CD4-positive, alpha-beta memory T cell (primary cell): ENCODE data around the gene BCAR3. TPM values are rescaled to one million over a fixed set of nuclear protein-coding genes. Genes with fewer than 3 reads are reported as not detected.
A peak's percentile ranks its signal among the peaks of the same experiment; 100 is the strongest.

ENCODE experiments used
- CTCF ChIA-PET: fragments of 350-600 bp; sonication (Branson Sonifier 250); formaldehyde crosslinking; loops from one replicate; lab custom pipeline; 2021; ENCODE audit warnings: inconsistent platforms; ENCODE audit not compliant: partially characterized antibody; lab: Charles Lee
- POLR2A ChIA-PET: fragments of 350-600 bp; sonication (Branson Sonifier 250); formaldehyde crosslinking; loops from one replicate; lab custom pipeline; 2021; ENCODE audit not compliant: partially characterized antibody; lab: Charles Lee
- DNase-seq, 5 donors: peaks; one replicate each; pipeline versions ENCODE4 v3.0.0 to v3.0.0-alpha.2; 2020 to 2022; ENCODE audit warnings: mixed read lengths in 1 of 5
- H3K27ac ChIP-seq: one replicate; pipeline ENCODE4 v1.7.0; 2013; ENCODE audit warnings: low read depth, low read length
- H3K27me3 ChIP-seq: 2 replicates; pipeline ENCODE4 v1.7.0; 2013; ENCODE audit warnings: mild to moderate bottlenecking, low read length, moderate library complexity; ENCODE audit not compliant: insufficient read depth
- H3K36me3 ChIP-seq: 2 replicates; pipeline ENCODE4 v1.7.0; 2013; ENCODE audit warnings: mild to moderate bottlenecking, low read length, moderate library complexity; ENCODE audit not compliant: insufficient read depth
- H3K4me1 ChIP-seq: 2 replicates; pipeline ENCODE4 v1.7.0; 2013; ENCODE audit warnings: mild to moderate bottlenecking, low read length, moderate library complexity; ENCODE audit not compliant: insufficient read depth
- H3K4me3 ChIP-seq, 2 donors: one replicate each; pipeline ENCODE4 v1.7.0; 2013; ENCODE audit warnings: low read length in 2 of 2, mild to moderate bottlenecking in 1 of 2
- H3K9me3 ChIP-seq, 2 donors: one replicate each; pipeline ENCODE4 v1.7.0; 2013; ENCODE audit warnings: low read length in 2 of 2, control low read depth in 1 of 2; ENCODE audit not compliant: control insufficient read depth in 1 of 2
- H3K27ac Mint-ChIP-seq, 7 donors: one replicate each; pipeline ENCODE4 v1.8.0; 2020 to 2021; ENCODE audit warnings: mixed read lengths in 7 of 7, mild to moderate bottlenecking in 6 of 7, inconsistent platforms in 3 of 7, moderate library complexity in 3 of 7
- H3K27me3 Mint-ChIP-seq, 2 donors: one replicate each; pipeline ENCODE4 v1.8.0; 2020 to 2021; ENCODE audit warnings: mixed read lengths in 2 of 2
- H3K36me3 Mint-ChIP-seq, 2 donors: one replicate each; pipeline ENCODE4 v1.8.0; 2020 to 2021; ENCODE audit warnings: mixed read lengths in 2 of 2, inconsistent platforms in 1 of 2, mild to moderate bottlenecking in 1 of 2
- H3K4me1 Mint-ChIP-seq, 4 donors: one replicate each; pipeline ENCODE4 v1.8.0; 2020 to 2021; ENCODE audit warnings: mixed read lengths in 4 of 4, mild to moderate bottlenecking in 1 of 4
- H3K4me3 Mint-ChIP-seq, 8 donors: one replicate each; pipeline ENCODE4 v1.8.0; 2020 to 2021; ENCODE audit warnings: mixed read lengths in 8 of 8, mild to moderate bottlenecking in 7 of 8, moderate library complexity in 6 of 8, inconsistent platforms in 3 of 8
- H3K9me3 Mint-ChIP-seq, 8 donors: one replicate each; pipeline ENCODE4 v1.8.0; 2020 to 2021; ENCODE audit warnings: mixed read lengths in 8 of 8, mild to moderate bottlenecking in 5 of 8, inconsistent platforms in 3 of 8, moderate library complexity in 1 of 8
- intact Hi-C: fragments of 100-400 bp; cut with micrococcal nuclease; formaldehyde crosslinking; loops from one replicate; pipeline ENCODE4 v1.15.1; 2023
- polyA plus RNA-seq, 2 donors: library from polyadenylated mRNA; unstranded; fragments of 300-500 nt; fragmentation: Illumina TruSeq; gene quantifications; one replicate each; pipeline ENCODE4 v1.2.3, GENCODE V29; 2021
- total RNA-seq, 2 experiments: library from RNA; stranded (reverse); gene quantifications; one replicate each; pipeline ENCODE4 v1.2.3, GENCODE V29; 2021

The BCAR3 gene
- total and polyA plus RNA-seq, 4 experiments from 2014 or later, result 0.39 to 1.2 (median 0.76) TPM

GRCh38 chr1:93636712-93637111 lies 44.9 kb downstream of the BCAR3 start:
- Histone ChIP-seq H3K4me1 (no peaks in the 10 kb centered on the region), H3K4me3 (no peak overlapping the region), H3K27me3 (no peaks in the 10 kb centered on the region), H3K9me3 (no peaks in the 10 kb centered on the region), H3K36me3 (no peaks in the 10 kb centered on the region), H3K27ac (no peak overlapping the region)
- ChIA-PET POLR2A (no interaction called here), CTCF (interaction anchor here (1.1 to 1.2 kb wide), 2 partner anchors 11 to 177 kb away, joined by 3 read pairs; no protein-coding TSS in a partner anchor)
- Mint-ChIP-seq H3K27me3 (no peaks in the 10 kb centered on the region), H3K4me3 (no peak overlapping the region), H3K27ac (no peak overlapping the region), H3K9me3 (no peaks in the 10 kb centered on the region), H3K36me3 (no peaks in the 10 kb centered on the region), H3K4me1 (no peaks in the 10 kb centered on the region)
- intact Hi-C loops, result no loop called here
- no peak for DNase-seq

- H3K27ac ChIP-seq, result no peak overlapping the region
- no peaks in the 10 kb centered on the region for H3K27me3 Mint-ChIP-seq
- no peaks in the 10 kb centered on the region for H3K27me3 ChIP-seq
- intact Hi-C loops, result no loop called here
- POLR2A ChIA-PET, result no interaction called here
- no peak overlapping the region for H3K4me3 Mint-ChIP-seq
- no peaks in the 10 kb centered on the region for H3K9me3 ChIP-seq
- H3K27ac Mint-ChIP-seq, result no peak overlapping the region
- CTCF ChIA-PET, result interaction anchor here (1.1 to 1.3 kb wide), 3 partner anchors 10 to 178 kb away, joined by 3 to 8 read pairs (median 3); no protein-coding TSS in a partner anchor
- no peak for DNase-seq
- no peaks in the 10 kb centered on the region for H3K36me3 Mint-ChIP-seq
- H3K4me1 Mint-ChIP-seq, result no peaks in the 10 kb centered on the region
- H3K4me3 ChIP-seq, result no peak overlapping the region
- H3K9me3 Mint-ChIP-seq, result no peaks in the 10 kb centered on the region
- no peaks in the 10 kb centered on the region for H3K4me1 ChIP-seq
- H3K36me3 ChIP-seq, result no peaks in the 10 kb centered on the region
These were observed 45.8 kb downstream of the BCAR3 start for GRCh38 chr1:93635614-93636543.

GRCh38 chr1:93633313-93633712 lies 48.3 kb downstream of the BCAR3 start:
- no peak overlapping the region for H3K27ac Mint-ChIP-seq
- CTCF ChIA-PET, result interaction anchor here (7.5 to 7.9 kb wide), 2 partner anchors 180 to 211 kb away, joined by 135 to 191 read pairs; no protein-coding TSS in a partner anchor
- no peaks in the 10 kb centered on the region for H3K36me3 ChIP-seq
- no peak overlapping the region for H3K27ac ChIP-seq
- H3K9me3 ChIP-seq, result no peaks in the 10 kb centered on the region
- H3K9me3 Mint-ChIP-seq, result no peaks in the 10 kb centered on the region
- no peaks in the 10 kb centered on the region for H3K4me1 Mint-ChIP-seq
- H3K4me1 ChIP-seq, result no peaks in the 10 kb centered on the region
- POLR2A ChIA-PET, result no interaction called here
- no peak for DNase-seq
- H3K36me3 Mint-ChIP-seq, result no peaks in the 10 kb centered on the region
- intact Hi-C loops, result no loop called here
- H3K4me3 Mint-ChIP-seq, result no peak overlapping the region
- no peak overlapping the region for H3K4me3 ChIP-seq
- no peaks in the 10 kb centered on the region for H3K27me3 ChIP-seq
- H3K27me3 Mint-ChIP-seq, result no peaks in the 10 kb centered on the region

GRCh38 chr1:93631626-93632365 lies 49.8 kb downstream of the BCAR3 start:
- Mint-ChIP-seq H3K4me1 (no peaks in the 10 kb centered on the region), H3K4me3 (no peak overlapping the region), H3K27me3 (no peaks in the 10 kb centered on the region), H3K9me3 (no peaks in the 10 kb centered on the region), H3K27ac (peak overlapping the region in 3 of 7 donors; percentile 17 to 42 (median 32)), H3K36me3 (no peaks in the 10 kb centered on the region)
- intact Hi-C loops, result no loop called here
- H3K27ac ChIP-seq, result no peak overlapping the region
- no peak for DNase-seq
- no peaks in the 10 kb centered on the region for H3K9me3 ChIP-seq
- no peak overlapping the region for H3K4me3 ChIP-seq
- ChIA-PET POLR2A (interaction anchor here (1.3 kb wide), 1 partner anchor 213 kb away, joined by 3 read pairs; no protein-coding TSS in a partner anchor), CTCF (interaction anchor here (1.0 to 7.9 kb wide), 7 partner anchors 16 to 247 kb away, joined by 3 to 191 read pairs (median 6); partner anchors contain the start of gene DNTTIP2)
- no peaks in the 10 kb centered on the region for H3K27me3 ChIP-seq
- H3K4me1 ChIP-seq, result no peaks in the 10 kb centered on the region
- no peaks in the 10 kb centered on the region for H3K36me3 ChIP-seq

- H3K9me3 ChIP-seq, result no peaks in the 10 kb centered on the region
- Mint-ChIP-seq H3K27me3 (no peaks in the 10 kb centered on the region), H3K9me3 (no peaks in the 10 kb centered on the region), H3K27ac (peak overlapping the region in 1 of 7 donors; percentile 55), H3K4me1 (no peaks in the 10 kb centered on the region), H3K4me3 (no peak overlapping the region), H3K36me3 (no peaks in the 10 kb centered on the region)
- no peak overlapping the region for H3K4me3 ChIP-seq
- H3K27me3 ChIP-seq, result no peaks in the 10 kb centered on the region
- intact Hi-C loops, result no loop called here
- DNase-seq, result no peak
- no peak overlapping the region for H3K27ac ChIP-seq
- ChIA-PET CTCF (interaction anchor here (0.7 to 7.9 kb wide), 27 partner anchors 8 to 1176 kb away, joined by 3 to 191 read pairs (median 5); partner anchors contain the start of genes DNTTIP2 and GCLM), POLR2A (interaction anchor here (1.2 to 2.0 kb wide), 2 partner anchors 214 to 216 kb away, joined by 13 to 15 read pairs; no protein-coding TSS in a partner anchor)
- H3K36me3 ChIP-seq, result no peaks in the 10 kb centered on the region
- H3K4me1 ChIP-seq, result no peaks in the 10 kb centered on the region
These were observed 51.5 kb downstream of the BCAR3 start for GRCh38 chr1:93630168-93630567.

GRCh38 chr1:93629101-93630059 lies 52.3 kb downstream of the BCAR3 start:
- H3K9me3 ChIP-seq, result no peaks in the 10 kb centered on the region
- no peaks in the 10 kb centered on the region for H3K4me1 Mint-ChIP-seq
- peak overlapping the region in 2 of 7 donors; percentile 46 to 55 for H3K27ac Mint-ChIP-seq
- DNase-seq, result peak in 4 of 5 donors; percentile 62 to 69 (median 63)
- no peaks in the 10 kb centered on the region for H3K27me3 ChIP-seq
- H3K4me1 ChIP-seq, result no peaks in the 10 kb centered on the region
- H3K27ac ChIP-seq, result no peak overlapping the region
- no peaks in the 10 kb centered on the region for H3K36me3 ChIP-seq
- intact Hi-C loops, result loop anchor here (1.0 to 10.0 kb wide), 8 partner anchors 185 to 552 kb away; partner anchors contain the start of genes GCLM and MTF2
- CTCF ChIA-PET, result interaction anchor here (0.6 to 7.9 kb wide), 46 partner anchors 8 to 1177 kb away, joined by 3 to 191 read pairs (median 4); partner anchors contain the start of genes DNTTIP2 and GCLM
- POLR2A ChIA-PET, result interaction anchor here (0.6 to 2.0 kb wide), 4 partner anchors 215 to 280 kb away, joined by 3 to 15 read pairs (median 8); partner anchors contain the start of genes DNTTIP2 and GCLM
- no peaks in the 10 kb centered on the region for H3K27me3 Mint-ChIP-seq
- no peak overlapping the region for H3K4me3 Mint-ChIP-seq
- H3K4me3 ChIP-seq, result no peak overlapping the region
- no peaks in the 10 kb centered on the region for H3K9me3 Mint-ChIP-seq
- H3K36me3 Mint-ChIP-seq, result no peaks in the 10 kb centered on the region
